MCF 10A (cell line): Measurements from ENCODE around the gene NKX2-1. TPM values are rescaled to one million over a fixed set of nuclear protein-coding genes. Genes with fewer than 3 reads are reported as not detected.

Source experiments
- BruUV-seq: library from RNA; stranded (reverse); fragments of 400-500 nt; replicated peaks from 2 replicates; lab custom pipeline; 2021; lab: Mats Ljungman, UMichigan
- CTCF ChIA-PET: fragments of 300-600 bp; sonication (Branson Sonifier 250); formaldehyde crosslinking; extraction: SDS; loops from one replicate; lab custom pipeline; 2021; ENCODE audit warnings: antibody characterized with exemption, inconsistent platforms; lab: Yijun Ruan, JAX
- POLR2A ChIA-PET: fragments of 300-600, 350-650 bp; sonication (Branson Sonifier 250); formaldehyde crosslinking; extraction: SDS; loops from one replicate; lab custom pipeline; 2020; ENCODE audit warnings: antibody characterized with exemption, inconsistent platforms; lab: Yijun Ruan, JAX
- DNase-seq: peaks from one replicate; pipeline ENCODE4 v3.0.0-alpha.2; 2018; ENCODE audit not compliant: unreplicated experiment
- H3K27ac Mint-ChIP-seq: one replicate; pipeline ENCODE4 v1.8.0; 2022; ENCODE audit warnings: mild to moderate bottlenecking, low read depth, mixed read lengths; ENCODE audit not compliant: unreplicated experiment
- H3K27me3 Mint-ChIP-seq: one replicate; pipeline ENCODE4 v1.8.0; 2022; ENCODE audit warnings: mixed read lengths; ENCODE audit not compliant: insufficient read depth, unreplicated experiment
- H3K36me3 Mint-ChIP-seq: one replicate; pipeline ENCODE4 v1.8.0; 2022; ENCODE audit warnings: mild to moderate bottlenecking, moderate library complexity, mixed read lengths; ENCODE audit not compliant: insufficient read depth, unreplicated experiment
- H3K4me1 Mint-ChIP-seq: one replicate; pipeline ENCODE4 v1.8.0; 2022; ENCODE audit warnings: mixed read lengths; ENCODE audit not compliant: insufficient read depth, unreplicated experiment
- H3K4me3 Mint-ChIP-seq: one replicate; pipeline ENCODE4 v1.8.0; 2022; ENCODE audit warnings: mild to moderate bottlenecking, moderate library complexity, mixed read lengths; ENCODE audit not compliant: unreplicated experiment
- H3K9me3 Mint-ChIP-seq: one replicate; pipeline ENCODE4 v1.8.0; 2022; ENCODE audit warnings: mixed read lengths; ENCODE audit not compliant: unreplicated experiment
- intact Hi-C: fragments of 100-400 bp; cut with micrococcal nuclease; formaldehyde crosslinking; loops from 2 replicates; pipeline ENCODE4 v1.14.1; 2022
- total RNA-seq: library from RNA; stranded (reverse); gene quantifications from 2 replicates; pipeline ENCODE4 v1.2.3, GENCODE V29; 2022
- TF ChIP-seq, protein P1 (sequence below): fragments of 200-600 bp; IDR thresholded peaks from one replicate; pipeline ENCODE4 v1.8.0; 2022; ENCODE audit warnings: antibody characterized with exemption, mild to moderate bottlenecking; ENCODE audit not compliant: unreplicated experiment

Gene NKX2-1
- total RNA-seq, 1 experiment from 2014 or later: not detected

DNA sequence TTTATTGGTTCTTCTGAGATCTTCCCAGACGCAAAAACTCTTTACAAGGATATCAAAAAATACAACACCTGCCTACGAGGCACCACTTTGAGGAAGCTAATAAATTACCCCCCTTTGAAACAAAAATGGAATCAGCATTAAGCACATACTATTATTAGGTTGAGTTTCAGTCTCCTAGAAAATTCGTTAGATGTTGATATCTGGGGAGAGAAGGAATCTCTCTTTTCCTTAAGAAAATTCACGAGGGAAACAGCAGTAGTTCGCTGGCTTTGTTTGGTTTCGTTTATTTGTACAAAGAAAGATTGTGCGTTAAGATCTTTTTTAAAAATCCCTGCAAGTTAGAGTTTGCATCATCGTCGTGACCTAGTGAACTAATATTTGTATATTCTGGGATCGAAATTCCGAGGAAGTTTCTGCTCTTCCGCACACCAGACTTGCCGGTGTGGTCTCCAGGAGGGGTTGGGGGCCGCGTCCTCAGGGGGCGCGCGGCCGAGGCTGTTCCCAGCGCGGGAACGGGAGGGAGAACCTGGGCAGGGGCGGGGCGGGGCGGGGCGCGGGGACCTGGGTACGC, 12.1 kb downstream of the NKX2-1 start:
- BruUV-seq: no TSS peak
- Mint-ChIP-seq H3K27ac (no peak overlapping the region), H3K36me3 (no peaks in the 10 kb centered on the region), H3K27me3 (peaks cover 99% of the 10 kb centered on the region), H3K9me3 (no peaks in the 10 kb centered on the region), H3K4me3 (no peak overlapping the region), H3K4me1 (no peaks in the 10 kb centered on the region)
- TF ChIP-seq, protein P1, sequence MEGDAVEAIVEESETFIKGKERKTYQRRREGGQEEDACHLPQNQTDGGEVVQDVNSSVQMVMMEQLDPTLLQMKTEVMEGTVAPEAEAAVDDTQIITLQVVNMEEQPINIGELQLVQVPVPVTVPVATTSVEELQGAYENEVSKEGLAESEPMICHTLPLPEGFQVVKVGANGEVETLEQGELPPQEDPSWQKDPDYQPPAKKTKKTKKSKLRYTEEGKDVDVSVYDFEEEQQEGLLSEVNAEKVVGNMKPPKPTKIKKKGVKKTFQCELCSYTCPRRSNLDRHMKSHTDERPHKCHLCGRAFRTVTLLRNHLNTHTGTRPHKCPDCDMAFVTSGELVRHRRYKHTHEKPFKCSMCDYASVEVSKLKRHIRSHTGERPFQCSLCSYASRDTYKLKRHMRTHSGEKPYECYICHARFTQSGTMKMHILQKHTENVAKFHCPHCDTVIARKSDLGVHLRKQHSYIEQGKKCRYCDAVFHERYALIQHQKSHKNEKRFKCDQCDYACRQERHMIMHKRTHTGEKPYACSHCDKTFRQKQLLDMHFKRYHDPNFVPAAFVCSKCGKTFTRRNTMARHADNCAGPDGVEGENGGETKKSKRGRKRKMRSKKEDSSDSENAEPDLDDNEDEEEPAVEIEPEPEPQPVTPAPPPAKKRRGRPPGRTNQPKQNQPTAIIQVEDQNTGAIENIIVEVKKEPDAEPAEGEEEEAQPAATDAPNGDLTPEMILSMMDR: no peak
- no peak for DNase-seq
- intact Hi-C loops: no loop called here
- CTCF ChIA-PET: interaction anchor here (1.1 kb wide), 1 partner anchor 45 kb away, joined by 4 read pairs; no protein-coding TSS in a partner anchor
- POLR2A ChIA-PET: interaction anchor here (0.6 kb wide), 1 partner anchor 59 kb away, joined by 3 read pairs; no protein-coding TSS in a partner anchor

- no peak overlapping the region for H3K4me3 Mint-ChIP-seq
These were observed 13.1 kb downstream of the NKX2-1 start for GRCh38 chr14:36506732-36507614.

DNA sequence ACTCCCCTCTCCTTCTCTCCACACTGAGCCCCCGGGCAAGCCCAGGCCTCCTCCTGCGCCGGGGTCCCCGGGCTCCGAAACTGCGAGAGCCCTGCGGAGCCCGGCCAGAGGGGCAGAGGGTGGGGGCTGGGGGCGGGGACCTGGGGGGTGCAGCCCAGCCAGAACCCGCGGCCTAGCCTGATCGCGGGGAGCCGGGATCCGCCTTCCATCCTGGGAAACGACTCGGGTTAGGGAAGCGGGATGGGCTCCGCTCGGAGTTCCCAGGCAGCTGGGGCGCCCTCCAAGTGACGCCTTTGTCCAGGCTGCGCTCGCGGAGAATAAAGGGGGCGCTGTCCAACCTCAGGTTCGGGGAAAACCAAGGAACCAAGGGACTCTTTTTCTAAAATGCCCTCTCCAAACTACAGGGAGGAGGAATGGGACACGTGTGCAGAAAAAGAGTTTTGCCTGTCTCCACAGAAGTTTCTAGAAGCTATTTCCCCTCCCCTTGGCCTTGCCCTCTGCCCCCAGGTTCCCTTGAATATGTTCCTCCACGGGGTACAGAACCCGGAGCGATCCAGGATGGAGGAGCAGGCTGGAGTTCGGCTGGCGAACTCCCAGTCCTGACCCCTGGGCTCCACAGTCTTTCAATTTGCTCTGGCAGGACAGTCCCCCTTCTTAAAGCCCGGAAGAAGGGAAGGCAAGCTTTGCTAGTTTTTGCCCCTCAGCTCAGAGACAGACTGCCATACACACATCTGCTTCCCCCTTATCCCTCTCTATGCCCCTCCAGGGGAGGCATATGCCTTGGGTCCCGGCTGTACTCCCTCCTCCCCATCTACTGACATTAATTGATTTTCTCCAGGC, 13.9 kb downstream of the NKX2-1 start:
- Mint-ChIP-seq H3K27ac (no peak overlapping the region), H3K4me3 (no peak overlapping the region), H3K27me3 (peaks cover 99% of the 10 kb centered on the region), H3K36me3 (no peaks in the 10 kb centered on the region), H3K9me3 (no peaks in the 10 kb centered on the region), H3K4me1 (no peaks in the 10 kb centered on the region)
- no TSS peak for BruUV-seq
- TF ChIP-seq, protein P1: no peak
- intact Hi-C loops: no loop called here
- DNase-seq: no peak
- ChIA-PET POLR2A (no interaction called here), CTCF (interaction anchor here (1.1 kb wide), 1 partner anchor 11 kb away, joined by 3 read pairs; no protein-coding TSS in a partner anchor)

More at GRCh38 chr14:36506732-36507614, 13.1 kb downstream of the NKX2-1 start:
- Mint-ChIP-seq H3K27ac (no peak overlapping the region), H3K36me3 (no peaks in the 10 kb centered on the region), H3K27me3 (peaks cover 99% of the 10 kb centered on the region), H3K4me1 (no peaks in the 10 kb centered on the region), H3K9me3 (no peaks in the 10 kb centered on the region)
- ChIA-PET POLR2A (interaction anchor here (0.6 kb wide), 1 partner anchor 60 kb away, joined by 3 read pairs; no protein-coding TSS in a partner anchor), CTCF (no interaction called here)
- DNase-seq: no peak
- TF ChIP-seq, protein P1: no peak
- no TSS peak for BruUV-seq
- intact Hi-C loops: no loop called here
